Naive thymus-derived CD8-positive, alpha-beta T cell (primary cell): ENCODE data around the gene SLC4A2. TPM values are rescaled to one million over a fixed set of nuclear protein-coding genes. Genes with fewer than 3 reads are reported as not detected.

ENCODE experiments used
- ATAC-seq, 2 donors: fragments of 150-1000 bp; cut with Tn5 transposase in 1 of 2; sonication (Bioruptor Pico), chemical (Tn5 transposase) in 1 of 2; 1 replicate in 1 of 2; 2 replicates in 1 of 2; pipeline ENCODE4 v1.10.0; 2021; ENCODE audit warnings: mild to moderate bottlenecking in 2 of 2, moderate library complexity in 2 of 2
- POLR2A ChIA-PET: fragments of 350-600 bp; sonication (Branson Sonifier 250); formaldehyde crosslinking; loops from one replicate; lab custom pipeline; 2021; ENCODE audit warnings: antibody characterized with exemption; lab: Charles Lee
- DNase-seq, 10 donors: peaks; one replicate each; pipeline versions ENCODE4 v3.0.0 to v3.0.0-alpha.2; 2020 to 2022
- H3K27ac Mint-ChIP-seq, 10 donors: one replicate each; pipeline ENCODE4 v1.8.0; 2020 to 2022; ENCODE audit warnings: mild to moderate bottlenecking in 10 of 10, mixed read lengths in 10 of 10, moderate library complexity in 4 of 10, inconsistent platforms in 1 of 10
- H3K27me3 Mint-ChIP-seq, 5 donors: one replicate each; pipeline ENCODE4 v1.8.0; 2021 to 2022; ENCODE audit warnings: mixed read lengths in 5 of 5
- H3K36me3 Mint-ChIP-seq, 3 donors: one replicate each; pipeline ENCODE4 v1.8.0; 2020 to 2022; ENCODE audit warnings: mixed read lengths in 3 of 3, mild to moderate bottlenecking in 2 of 3, inconsistent platforms in 1 of 3
- H3K4me1 Mint-ChIP-seq, 4 donors: one replicate each; pipeline ENCODE4 v1.8.0; 2021 to 2022; ENCODE audit warnings: mixed read lengths in 4 of 4
- H3K4me3 Mint-ChIP-seq, 10 donors: one replicate each; pipeline ENCODE4 v1.8.0; 2020 to 2022; ENCODE audit warnings: mild to moderate bottlenecking in 10 of 10, mixed read lengths in 10 of 10, moderate library complexity in 6 of 10, inconsistent platforms in 1 of 10
- H3K9me3 Mint-ChIP-seq, 9 donors: one replicate each; pipeline ENCODE4 v1.8.0; 2020 to 2022; ENCODE audit warnings: mixed read lengths in 9 of 9, mild to moderate bottlenecking in 3 of 9, inconsistent platforms in 1 of 9, moderate library complexity in 1 of 9
- polyA plus RNA-seq, 3 donors: library from polyadenylated mRNA; unstranded; fragments of 300-500 nt; fragmentation: Illumina TruSeq; gene quantifications; one replicate each; pipeline ENCODE4 v1.2.3, GENCODE V29; 2021
- total RNA-seq, 8 experiments: library from RNA in 2 of 8; stranded (reverse) in 2 of 8; gene quantifications; one replicate each; pipeline ENCODE4 v1.2.3 and lab custom pipeline; 2021 to 2026

The SLC4A2 gene
- total and polyA plus RNA-seq, 5 experiments from 2014 or later = 10.1 to 60.6 (median 18.0) TPM

- DNase-seq = no peak
- Mint-ChIP-seq H3K27me3 (peaks cover 0 to 8% (median 0%) of the 10 kb centered on the region in 5 donors), H3K4me1 (peaks cover 49 to 82% (median 76%) of the 10 kb centered on the region in 4 donors), H3K36me3 (no peaks in the 10 kb centered on the region), H3K27ac (peak overlapping the region; percentile 46 to 100 (median 100)), H3K9me3 (no peaks in the 10 kb centered on the region), H3K4me3 (peak overlapping the region in 6 of 10 donors; percentile 36 to 98 (median 96))
- POLR2A ChIA-PET = interaction anchor here (1.1 to 5.1 kb wide), 4 partner anchors 8 to 118 kb away, joined by 3 to 65 read pairs (median 29); partner anchors contain the start of gene ABCB8
- ATAC-seq = no peak
These were observed 43.4 kb upstream of the SLC4A2 start for GRCh38 chr7:151015967-151016366.

- Mint-ChIP-seq H3K27ac (peak overlapping the region; percentile 46 to 99 (median 94)), H3K4me3 (peak overlapping the region; percentile 12 to 97 (median 84)), H3K9me3 (no peaks in the 10 kb centered on the region), H3K4me1 (peaks cover 47 to 78% (median 72%) of the 10 kb centered on the region in 4 donors), H3K27me3 (peaks cover 0 to 9% (median 0%) of the 10 kb centered on the region in 5 donors), H3K36me3 (no peaks in the 10 kb centered on the region)
- ATAC-seq (no peak), DNase-seq (no peak)
- POLR2A ChIA-PET = interaction anchor here (0.9 to 5.1 kb wide), 6 partner anchors 8 to 118 kb away, joined by 3 to 65 read pairs (median 4); partner anchors contain the start of gene ABCB8
These were observed 42.9 kb upstream of the SLC4A2 start for GRCh38 chr7:151016505-151016904.

GRCh38 chr7:151016942-151017341, 42.4 kb upstream of the SLC4A2 start:
- Mint-ChIP-seq H3K36me3 (no peaks in the 10 kb centered on the region), H3K4me1 (peaks cover 44 to 74% (median 68%) of the 10 kb centered on the region in 4 donors), H3K9me3 (no peaks in the 10 kb centered on the region), H3K27me3 (peaks cover 0 to 9% (median 0%) of the 10 kb centered on the region in 5 donors), H3K4me3 (peak overlapping the region; percentile 75 to 97 (median 88)), H3K27ac (peak overlapping the region in 9 of 10 donors; percentile 64 to 99 (median 95))
- no peak for ATAC-seq
- POLR2A ChIA-PET = interaction anchor here (0.6 to 5.1 kb wide), 8 partner anchors 9 to 119 kb away, joined by 3 to 65 read pairs (median 4); partner anchors contain the start of gene ABCB8
- peak in 5 of 10 donors; percentile 40 to 48 (median 43) for DNase-seq

DNA sequence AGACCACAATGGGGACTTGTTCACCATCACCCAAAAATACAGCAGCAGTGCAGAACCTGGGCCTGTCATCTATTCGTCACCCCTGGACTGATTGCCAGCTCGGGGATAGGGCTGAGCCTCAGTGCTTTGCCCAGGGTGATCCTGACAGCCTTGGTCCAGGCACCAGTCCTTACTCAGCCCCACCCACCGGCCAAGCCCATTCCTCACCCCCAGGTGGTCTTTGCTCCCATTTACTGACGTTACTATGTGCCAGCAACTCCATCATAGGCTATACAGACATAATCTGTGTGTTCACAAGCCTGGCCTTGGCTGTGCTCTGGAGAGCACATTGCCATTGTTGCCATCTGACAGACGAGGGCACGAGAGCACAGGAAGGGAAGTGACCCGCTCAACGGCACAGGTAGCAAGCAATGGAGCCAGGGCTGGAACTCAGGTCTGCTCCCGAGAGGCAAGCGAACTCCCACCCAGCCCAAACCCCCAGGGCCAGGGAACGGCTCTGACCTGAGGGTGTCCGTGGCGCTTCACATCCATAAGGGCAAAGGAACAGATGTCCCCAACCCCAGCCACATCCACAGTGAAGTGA, 41.9 kb upstream of the SLC4A2 start:
- Mint-ChIP-seq H3K36me3 (no peaks in the 10 kb centered on the region), H3K27me3 (peaks cover 0 to 9% (median 0%) of the 10 kb centered on the region in 5 donors), H3K9me3 (no peaks in the 10 kb centered on the region), H3K4me3 (peak overlapping the region; percentile 75 to 97 (median 88)), H3K4me1 (peaks cover 41 to 68% (median 62%) of the 10 kb centered on the region in 4 donors), H3K27ac (peak overlapping the region; percentile 64 to 99 (median 95))
- ATAC-seq (no peak), DNase-seq (peak in 1 of 10 donors; percentile 22)
- POLR2A ChIA-PET = interaction anchor here (0.6 to 5.1 kb wide), 12 partner anchors 8 to 119 kb away, joined by 3 to 65 read pairs (median 4); partner anchors contain the start of gene ABCB8

- ATAC-seq = peak; percentile 53 to 56
- H3K27ac Mint-ChIP-seq = peak overlapping the region; percentile 64 to 99 (median 95)
- H3K27me3 Mint-ChIP-seq = peaks cover 0 to 9% (median 0%) of the 10 kb centered on the region in 5 donors
These were observed 41.4 kb upstream of the SLC4A2 start for GRCh38 chr7:151017953-151018420.

DNA sequence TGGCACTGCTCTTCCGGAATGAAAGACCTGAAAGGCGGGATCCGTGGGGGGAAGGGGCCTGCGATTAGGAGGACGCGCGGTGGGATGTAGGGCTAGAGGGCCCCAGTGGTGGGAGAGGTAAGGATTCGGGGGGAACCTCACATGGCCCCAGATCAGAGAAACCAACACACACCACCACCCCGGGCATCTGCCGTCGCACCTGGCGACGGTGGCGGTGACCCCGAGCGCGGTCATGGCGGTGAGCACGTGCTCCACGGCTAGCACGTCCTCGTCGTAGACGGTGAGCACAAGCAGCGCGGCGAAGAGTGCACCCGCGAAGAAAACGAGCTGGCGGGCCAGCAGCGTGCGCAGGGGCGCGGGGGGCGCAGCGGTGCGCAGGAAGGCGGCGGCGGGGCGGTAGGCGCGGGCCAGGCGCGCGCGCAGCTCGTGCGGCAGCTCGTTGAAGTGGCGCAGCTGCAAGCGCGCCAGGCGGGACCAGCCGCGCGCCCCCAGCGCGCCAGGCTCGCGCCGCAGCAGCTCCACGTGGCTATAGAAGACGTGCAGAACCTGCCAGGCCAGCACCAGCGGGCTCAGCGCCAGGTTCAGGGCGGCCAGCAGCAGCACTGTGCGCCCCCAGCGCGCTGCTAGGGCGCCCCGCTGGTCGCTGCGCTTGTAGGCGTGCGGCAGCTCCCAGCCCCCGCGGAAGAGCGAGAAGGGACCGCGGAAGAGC, 40.8 kb upstream of the SLC4A2 start:
- no peaks in the 10 kb centered on the region for H3K36me3 Mint-ChIP-seq
- H3K4me1 Mint-ChIP-seq = peaks cover 38 to 59% (median 54%) of the 10 kb centered on the region in 4 donors
- POLR2A ChIA-PET = interaction anchor here (0.5 to 5.1 kb wide), 18 partner anchors 7 to 99 kb away, joined by 3 to 65 read pairs (median 4); partner anchors contain the start of genes ABCB8 and TMUB1
- ATAC-seq (peak; percentile 32 to 43), DNase-seq (peak in 9 of 10 donors; percentile 13 to 73 (median 52))
- H3K27ac Mint-ChIP-seq = peak overlapping the region; percentile 64 to 99 (median 95)
- H3K27me3 Mint-ChIP-seq = peaks cover 0 to 8% (median 0%) of the 10 kb centered on the region in 5 donors
- H3K4me3 Mint-ChIP-seq = peak overlapping the region; percentile 75 to 97 (median 88)
- H3K9me3 Mint-ChIP-seq = no peaks in the 10 kb centered on the region

More at GRCh38 chr7:151017953-151018420, 41.4 kb upstream of the SLC4A2 start:
- POLR2A ChIA-PET = interaction anchor here (0.5 to 5.1 kb wide), 16 partner anchors 8 to 99 kb away, joined by 3 to 65 read pairs (median 5); partner anchors contain the start of genes ABCB8 and TMUB1
- no peaks in the 10 kb centered on the region for H3K36me3 Mint-ChIP-seq
- peak; percentile 72 to 91 (median 82) for DNase-seq
- H3K4me1 Mint-ChIP-seq = peaks cover 38 to 63% (median 57%) of the 10 kb centered on the region in 4 donors
- H3K9me3 Mint-ChIP-seq = no peaks in the 10 kb centered on the region
- H3K4me3 Mint-ChIP-seq = peak overlapping the region; percentile 75 to 97 (median 88)

- Mint-ChIP-seq H3K27ac (peak overlapping the region in 5 of 10 donors; percentile 40 to 99 (median 87)), H3K27me3 (peaks cover 0 to 5% (median 0%) of the 10 kb centered on the region in 5 donors), H3K36me3 (no peaks in the 10 kb centered on the region), H3K9me3 (no peaks in the 10 kb centered on the region), H3K4me1 (peaks cover 37 to 56% (median 49%) of the 10 kb centered on the region in 4 donors), H3K4me3 (peak overlapping the region in 9 of 10 donors; percentile 34 to 97 (median 75))
- POLR2A ChIA-PET = interaction anchor here (1.1 to 5.1 kb wide), 13 partner anchors 9 to 73 kb away, joined by 3 to 65 read pairs (median 6); partner anchors contain the start of genes ABCB8 and TMUB1
- ATAC-seq (no peak), DNase-seq (no peak)
These were observed 40.3 kb upstream of the SLC4A2 start for GRCh38 chr7:151019130-151019447.

- peaks cover 31 to 45% (median 37%) of the 10 kb centered on the region in 4 donors for H3K4me1 Mint-ChIP-seq
- DNase-seq (no peak), ATAC-seq (no peak)
- no peaks in the 10 kb centered on the region for H3K9me3 Mint-ChIP-seq
- H3K36me3 Mint-ChIP-seq = no peaks in the 10 kb centered on the region
- H3K27me3 Mint-ChIP-seq = peaks cover 0 to 8% (median 0%) of the 10 kb centered on the region in 5 donors
- H3K4me3 Mint-ChIP-seq = peak overlapping the region in 4 of 10 donors; percentile 39 to 97 (median 66)
- POLR2A ChIA-PET = interaction anchor here (2.2 to 5.1 kb wide), 4 partner anchors 8 to 47 kb away, joined by 8 to 65 read pairs (median 32); partner anchors contain the start of gene ABCB8
- H3K27ac Mint-ChIP-seq = peak overlapping the region in 1 of 10 donors; percentile 11
These were observed 39.2 kb upstream of the SLC4A2 start for GRCh38 chr7:151020231-151020630.

DNA sequence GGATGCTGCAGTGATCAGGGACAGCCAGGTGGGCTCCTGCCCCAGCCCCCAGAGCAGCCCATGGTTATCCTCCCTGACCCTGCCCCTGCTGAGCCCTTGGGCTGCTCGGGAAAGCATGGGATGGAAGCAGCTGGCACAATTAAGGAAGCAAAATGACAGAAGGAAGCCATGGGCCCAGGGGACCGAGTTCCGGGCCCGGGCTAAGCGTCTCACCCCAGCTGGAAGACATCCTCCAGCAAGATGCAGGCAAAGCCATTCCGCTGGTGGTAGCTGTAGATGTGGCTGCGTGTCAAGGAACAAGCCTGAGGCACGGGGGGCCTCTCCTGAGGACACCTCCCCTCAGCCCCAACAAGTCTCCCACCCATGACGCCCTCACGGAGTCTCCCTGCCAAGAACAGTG, 36.2 kb upstream of the SLC4A2 start:
- no peaks in the 10 kb centered on the region for H3K9me3 Mint-ChIP-seq
- ATAC-seq = no peak
- H3K27me3 Mint-ChIP-seq = peaks cover 0 to 8% (median 0%) of the 10 kb centered on the region in 5 donors
- no peak for DNase-seq
- peaks cover 14 to 24% (median 20%) of the 10 kb centered on the region in 4 donors for H3K4me1 Mint-ChIP-seq
- POLR2A ChIA-PET = interaction anchor here (0.7 to 1.4 kb wide), 2 partner anchors 9 to 48 kb away, joined by 3 to 4 read pairs; no protein-coding TSS in a partner anchor
- H3K27ac Mint-ChIP-seq = peak overlapping the region in 3 of 10 donors; percentile 7 to 51 (median 29)
- no peak overlapping the region for H3K4me3 Mint-ChIP-seq
- no peaks in the 10 kb centered on the region for H3K36me3 Mint-ChIP-seq

DNA sequence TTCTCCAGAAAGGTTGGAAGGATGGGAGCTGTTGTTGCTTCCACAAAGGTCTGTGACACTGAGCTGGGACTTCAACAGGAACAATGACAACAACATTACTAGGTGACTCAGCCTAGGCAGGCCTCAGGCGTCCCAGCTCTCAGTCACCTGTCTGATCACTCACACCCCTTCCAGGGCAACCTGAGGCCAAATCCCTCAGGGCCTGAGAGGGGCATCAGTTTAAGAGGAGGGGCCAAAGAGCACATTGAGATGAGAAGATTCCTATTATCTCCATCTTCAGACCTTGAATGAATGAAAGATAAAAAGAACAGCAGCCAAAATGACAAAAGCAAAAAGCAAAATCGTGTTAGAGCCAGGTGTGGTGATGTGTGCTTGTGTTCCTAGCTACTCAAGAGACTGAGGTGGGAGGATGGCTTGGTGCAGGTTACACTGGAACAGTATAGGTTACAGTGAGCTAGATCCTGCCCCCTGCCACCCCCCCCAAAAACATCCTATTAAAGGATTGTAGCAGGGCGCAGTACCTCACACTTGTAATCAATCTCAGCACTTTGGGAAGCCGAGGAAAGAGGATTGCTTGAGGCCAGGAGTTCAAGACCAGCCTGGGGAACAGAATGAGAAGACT, 34.8 kb upstream of the SLC4A2 start, which contains the start of gene ATG9B:
Gene ATG9B, minus strand, starts transcription at position 60 of the 622 bp plus-strand sequence. CDS start 71 bp downstream, outside the sequence.
- peak within 1 kb of the TSS in 7 of 10 donors; percentile 58 to 100 (median 72) for H3K27ac Mint-ChIP-seq
- H3K9me3 Mint-ChIP-seq = no peaks in the 10 kb centered on the region
- no peaks in the 10 kb centered on the region for H3K36me3 Mint-ChIP-seq
- DNase-seq = no peak
- H3K27me3 Mint-ChIP-seq = peaks cover 0 to 8% (median 0%) of the 10 kb centered on the region in 5 donors
- POLR2A ChIA-PET = interaction anchor here (1.0 to 1.4 kb wide), 2 partner anchors 34 to 49 kb away, joined by 3 to 4 read pairs; no protein-coding TSS in a partner anchor
- ATAC-seq = no peak
- no peak within 1 kb of the TSS for H3K4me3 Mint-ChIP-seq
- H3K4me1 Mint-ChIP-seq = peaks cover 8 to 22% (median 19%) of the 10 kb centered on the region in 4 donors
